Hepatocyte (in vitro differentiated cells): ENCODE data around the gene MAPK8IP3. TPM values are rescaled to one million over a fixed set of nuclear protein-coding genes. Genes with fewer than 3 reads are reported as not detected.

Source experiments
- DNase-seq: peaks from one replicate; pipeline ENCODE4 v3.0.0-alpha.2; 2016; ENCODE audit warnings: low spot score
- H2AFZ ChIP-seq: fragments of 200-600 bp; sonication (generic); 2 replicates; pipeline ENCODE4 v1.6.0; 2016; ENCODE audit warnings: antibody characterized with exemption, mild to moderate bottlenecking
- H3K27ac ChIP-seq: fragments of 200-600 bp; sonication (generic); 2 replicates; pipeline ENCODE4 v1.5.1; 2016; ENCODE audit warnings: mild to moderate bottlenecking
- H3K27me3 ChIP-seq: fragments of 200-600 bp; sonication (generic); 2 replicates; pipeline ENCODE4 v1.6.1; 2016
- H3K36me3 ChIP-seq: fragments of 200-600 bp; sonication (generic); replicated peaks from 2 replicates; pipeline ENCODE4 v1.5.1; 2016; ENCODE audit warnings: low read depth; ENCODE audit not compliant: insufficient read depth
- H3K4me1 ChIP-seq: fragments of 200-600 bp; sonication (generic); 2 replicates; pipeline ENCODE4 v1.5.1; 2016; ENCODE audit warnings: mild to moderate bottlenecking, moderate library complexity; ENCODE audit not compliant: insufficient read depth
- H3K4me2 ChIP-seq: fragments of 200-600 bp; sonication (generic); 2 replicates; pipeline ENCODE4 v1.6.0; 2016
- H3K4me3 ChIP-seq: fragments of 200-600 bp; sonication (generic); 2 replicates; pipeline ENCODE4 v1.5.1; 2016; ENCODE audit warnings: mild to moderate bottlenecking
- H3K79me2 ChIP-seq: fragments of 200-600 bp; sonication (generic); 2 replicates; pipeline ENCODE4 v1.6.0; 2017; ENCODE audit warnings: mild to moderate bottlenecking
- H3K9me2 ChIP-seq: fragments of 200-600 bp; sonication (generic); replicated peaks from 2 replicates; pipeline ENCODE4 v1.6.0; 2017; ENCODE audit warnings: mild to moderate bottlenecking; ENCODE audit not compliant: insufficient read depth
- H3K9me3 ChIP-seq: fragments of 200-600 bp; sonication (generic); 2 replicates; pipeline ENCODE4 v1.5.1; 2016; ENCODE audit warnings: low read depth, mild to moderate bottlenecking
- H4K20me1 ChIP-seq: fragments of 200-600 bp; sonication (generic); 2 replicates; pipeline ENCODE4 v1.6.0; 2016; ENCODE audit warnings: mild to moderate bottlenecking; ENCODE audit not compliant: insufficient read depth, poor library complexity, severe bottlenecking
- CTCF ChIP-seq: fragments of 200-600 bp; sonication (generic); IDR thresholded peaks from 2 replicates; pipeline ENCODE4 v1.5.1; 2016; ENCODE audit warnings: antibody characterized with exemption, mild to moderate bottlenecking; ENCODE audit not compliant: poor library complexity
- EZH2 ChIP-seq: fragments of 200-600 bp; sonication (generic); IDR thresholded peaks from 2 replicates; pipeline ENCODE4 v1.6.1; 2016; ENCODE audit warnings: antibody characterized with exemption, mild to moderate bottlenecking, borderline replicate concordance
- EZH2phosphoT487 ChIP-seq: fragments of 200-600 bp; sonication (generic); IDR thresholded peaks from one replicate; pipeline ENCODE4 v1.6.1; 2018; ENCODE audit warnings: antibody characterized with exemption, mild to moderate bottlenecking, low read depth, moderate library complexity; ENCODE audit not compliant: unreplicated experiment, severe bottlenecking
- WGBS: methylation state at CpG from one replicate; pipeline ENCODE4 v1.1.6; 2016; ENCODE audit warnings: low lambda C conversion rate; ENCODE audit errors: missing lambda C conversion rate; 5-methylcytosine and 5-hydroxymethylcytosine counted together
- polyA plus RNA-seq: library from polyadenylated mRNA; unstranded; fragments of >200 nt; fragmentation: Nextera tagmentation; extraction: Ambion mirVana; gene quantifications from 2 replicates; pipeline ENCODE4 v1.2.1, GENCODE V29; 2016
- total RNA-seq: library from RNA; depleted of rRNA; stranded (reverse); fragments of >200 nt; gene quantifications from 2 replicates; pipeline ENCODE4 v1.2.3, GENCODE V29; 2014

The MAPK8IP3 gene
- total and polyA plus RNA-seq, 2 experiments from 2014 or later, result 42.3 to 44.9 TPM

GRCh38 chr16:1666316-1666715 lies 39.7 kb upstream of the MAPK8IP3 start:
- no peaks in the 10 kb centered on the region for H4K20me1 ChIP-seq
- H3K4me3 ChIP-seq, result no peak overlapping the region
- DNase-seq, result no peak
- H2AFZ ChIP-seq, result no peak overlapping the region
- no peak overlapping the region for H3K27ac ChIP-seq
- H3K27me3 ChIP-seq, result no peaks in the 10 kb centered on the region
- over 99% methylated on average over 13 of the region's 13 CpGs for WGBS
- TF ChIP-seq EZH2, result no peak
- TF ChIP-seq CTCF, result no peak
- TF ChIP-seq EZH2phosphoT487, result no peak
- H3K9me3 ChIP-seq, result no peaks in the 10 kb centered on the region
- H3K79me2 ChIP-seq, result no peaks in the 10 kb centered on the region
- H3K36me3 ChIP-seq, result no peaks in the 10 kb centered on the region
- no peaks in the 10 kb centered on the region for H3K4me1 ChIP-seq
- H3K9me2 ChIP-seq, result no peaks in the 10 kb centered on the region
- no peak overlapping the region for H3K4me2 ChIP-seq

GRCh38 chr16:1667271-1667670 lies 38.7 kb upstream of the MAPK8IP3 start:
- Histone ChIP-seq H2AFZ (no peak overlapping the region), H3K4me1 (no peaks in the 10 kb centered on the region), H3K27me3 (no peaks in the 10 kb centered on the region), H3K27ac (no peak overlapping the region), H3K4me2 (no peak overlapping the region), H4K20me1 (no peaks in the 10 kb centered on the region), H3K36me3 (no peaks in the 10 kb centered on the region), H3K79me2 (no peaks in the 10 kb centered on the region), H3K9me3 (no peaks in the 10 kb centered on the region), H3K9me2 (no peaks in the 10 kb centered on the region), H3K4me3 (no peak overlapping the region)
- 93% methylated on average over 8 of the region's 8 CpGs for WGBS
- DNase-seq, result no peak
- no peak for TF ChIP-seq CTCF

GRCh38 chr16:1667916-1668315 lies 38.1 kb upstream of the MAPK8IP3 start:
- no peak overlapping the region for H3K27ac ChIP-seq
- no peaks in the 10 kb centered on the region for H3K27me3 ChIP-seq
- no peaks in the 10 kb centered on the region for H4K20me1 ChIP-seq
- no peak for DNase-seq
- no peak for TF ChIP-seq EZH2
- TF ChIP-seq EZH2phosphoT487, result no peak
- TF ChIP-seq CTCF, result no peak
- H2AFZ ChIP-seq, result no peak overlapping the region
- no peaks in the 10 kb centered on the region for H3K9me3 ChIP-seq
- H3K4me3 ChIP-seq, result no peak overlapping the region
- H3K9me2 ChIP-seq, result no peaks in the 10 kb centered on the region
- no peaks in the 10 kb centered on the region for H3K79me2 ChIP-seq
- no peaks in the 10 kb centered on the region for H3K36me3 ChIP-seq
- H3K4me2 ChIP-seq, result no peak overlapping the region
- over 99% methylated on average over 14 of the region's 14 CpGs for WGBS
- H3K4me1 ChIP-seq, result no peaks in the 10 kb centered on the region

- Histone ChIP-seq H4K20me1 (no peaks in the 10 kb centered on the region), H3K4me1 (no peaks in the 10 kb centered on the region), H3K36me3 (no peaks in the 10 kb centered on the region), H3K27ac (no peak overlapping the region), H3K4me3 (no peak overlapping the region), H3K9me3 (no peaks in the 10 kb centered on the region), H2AFZ (no peak overlapping the region), H3K9me2 (no peaks in the 10 kb centered on the region), H3K27me3 (no peaks in the 10 kb centered on the region), H3K79me2 (no peaks in the 10 kb centered on the region), H3K4me2 (no peak overlapping the region)
- 99% methylated on average over 21 of the region's 23 CpGs for WGBS
- DNase-seq, result no peak
- no peak for TF ChIP-seq CTCF
- no peak for TF ChIP-seq EZH2phosphoT487
- TF ChIP-seq EZH2, result no peak
These were observed 37.2 kb upstream of the MAPK8IP3 start for GRCh38 chr16:1668612-1669319.
